GM12878 (cell line): Measurements from ENCODE around the gene PROCA1. TPM values are rescaled to one million over a fixed set of nuclear protein-coding genes. Genes with fewer than 3 reads are reported as not detected.

Experiments
- ATAC-seq: fragments of 200-7000 bp; cut with Tn5 transposase; 3 replicates; pipeline ENCODE4 v1.9.1; 2020; ENCODE audit warnings: mild to moderate bottlenecking, moderate library complexity
- BruUV-seq: library from RNA; stranded (reverse); fragments of 400-500 nt; replicated peaks from 2 replicates; lab custom pipeline; 2021; lab: Mats Ljungman, UMichigan
- CTCF ChIA-PET: fragments of 300-600 bp; sonication (Branson Sonifier 250); formaldehyde crosslinking; extraction: SDS; loops from one replicate; lab custom pipeline; 2021; ENCODE audit warnings: inconsistent platforms; lab: Yijun Ruan, JAX
- POLR2A ChIA-PET: fragments of 350-600 bp; formaldehyde crosslinking; extraction: SDS; loops from one replicate; lab custom pipeline; 2021; ENCODE audit warnings: inconsistent platforms; lab: Charles Lee
- RAD21 ChIA-PET: fragments of 300-600 bp; sonication (Branson Sonifier 250); formaldehyde crosslinking; loops from one replicate; lab custom pipeline; 2023; ENCODE audit warnings: antibody characterized with exemption; ENCODE audit not compliant: unreplicated experiment; lab: Charles Lee
- SMC1A ChIA-PET: fragments of 300-600 bp; sonication (Branson Sonifier 250); formaldehyde crosslinking; loops from one replicate; lab custom pipeline; 2023; ENCODE audit not compliant: unreplicated experiment, uncharacterized antibody; lab: Charles Lee
- DNase-seq: peaks from one replicate; pipeline ENCODE4 v3.0.0-alpha.2; 2011; ENCODE audit warnings: low read depth, low spot score
- FAIRE-seq: peaks from 3 replicates; lab custom pipeline; 2011; peaks lifted over from hg19 to GRCh38; lab: Jason Lieb, UNC
- H2AFZ ChIP-seq: 2 replicates; pipeline ENCODE4 v1.6.0; 2011; ENCODE audit warnings: low read depth, low read length, control low read depth; ENCODE audit not compliant: control insufficient read depth
- H3K27ac ChIP-seq: 2 replicates; pipeline ENCODE4 v1.5.1; 2011; ENCODE audit warnings: control low read depth; ENCODE audit not compliant: control insufficient read depth, insufficient read depth
- H3K27me3 ChIP-seq, 2 experiments: replicated peaks in 1 of 2; 2 replicates each; pipeline versions ENCODE4 v1.6.0 to v1.6.1; 2011; ENCODE audit warnings: low read length in 1 of 2; ENCODE audit not compliant: control insufficient read depth in 2 of 2, insufficient read depth in 2 of 2
- H3K36me3 ChIP-seq, 2 experiments: 2 replicates each; pipeline ENCODE4 v1.5.1; 2011; ENCODE audit warnings: low read length in 1 of 2; ENCODE audit not compliant: control insufficient read depth in 2 of 2, insufficient read depth in 2 of 2
- H3K4me1 ChIP-seq: 2 replicates; pipeline ENCODE4 v1.6.1; 2011; ENCODE audit warnings: mild to moderate bottlenecking, low read length, moderate library complexity, mixed read lengths; ENCODE audit not compliant: control insufficient read depth, insufficient read depth
- H3K4me2 ChIP-seq: 2 replicates; pipeline ENCODE4 v1.6.0; 2011; ENCODE audit warnings: control low read depth; ENCODE audit not compliant: control insufficient read depth, insufficient read depth
- H3K4me3 ChIP-seq: fragments of 200-600 bp; sonication (generic); 2 replicates; pipeline ENCODE4 v1.5.1; 2016
- H3K79me2 ChIP-seq: 2 replicates; pipeline ENCODE4 v1.6.0; 2011; ENCODE audit warnings: low read length; ENCODE audit not compliant: control insufficient read depth, insufficient read depth
- H3K9ac ChIP-seq: 2 replicates; pipeline ENCODE4 v1.8.0; 2011; ENCODE audit warnings: low read length, control low read depth, mixed read lengths; ENCODE audit not compliant: control insufficient read depth, insufficient read depth
- H3K9me3 ChIP-seq: replicated peaks from 3 replicates; pipeline ENCODE4 v1.5.1; 2011; ENCODE audit warnings: mild to moderate bottlenecking, low read length; ENCODE audit not compliant: control insufficient read depth, insufficient read depth
- H4K20me1 ChIP-seq: 2 replicates; pipeline ENCODE4 v1.6.0; 2011; ENCODE audit not compliant: control insufficient read depth, insufficient read depth
- EED ChIP-seq: sonication (generic); IDR thresholded peaks from 2 replicates; pipeline ENCODE4 v1.6.1; 2016; ENCODE audit warnings: antibody characterized with exemption, low read depth
- POLR2A ChIP-seq: IDR thresholded peaks from 2 replicates; pipeline ENCODE4 v1.6.1; 2011; ENCODE audit warnings: low read depth, mild to moderate bottlenecking, low read length
- SIN3A ChIP-seq: IDR thresholded peaks from 2 replicates; pipeline ENCODE4 v1.6.1; 2012; ENCODE audit warnings: low read depth, low read length, improper control_type of control experiment
- WGBS: methylation state at CpG from one replicate; pipeline ENCODE4 v1.1.6; 2016; ENCODE audit warnings: low lambda C conversion rate; ENCODE audit not compliant: insufficient replicate concordance, insufficient coverage; ENCODE audit errors: missing lambda C conversion rate; 5-methylcytosine and 5-hydroxymethylcytosine counted together
- in situ Hi-C: fragments of 300-500 bp; cut with MboI; formaldehyde crosslinking; loops from 9 replicates; pipeline ENCODE4 v1.14.3; 2018; ENCODE audit warnings: mixed read lengths
- intact Hi-C: fragments of 100-400 bp; cut with micrococcal nuclease; formaldehyde crosslinking; loops from one replicate; pipeline ENCODE4 v1.14.2; 2022; ENCODE audit not compliant: unreplicated experiment
- polyA plus RNA-seq, 11 experiments: library from polyadenylated mRNA; depleted of rRNA in 4 of 11; unstranded in 6 of 11; stranded (reverse) in 5 of 11; fragments of >200 nt; fragmentation: Nextera tagmentation in 4 of 11; fragmentation: Illumina TruSeq in 1 of 11; extraction: Ambion mirVana in 4 of 11; extraction: Trizol in 1 of 11; gene quantifications; 1 replicate in 1 of 11; 2 replicates in 10 of 11; pipeline versions ENCODE4 v1.2.1 to v1.2.3, GENCODE V29; 2011 to 2016; ENCODE audit warnings: inconsistent platforms in 2 of 11, missing spikeins in 2 of 11, low read depth in 1 of 11
- total RNA-seq, 4 experiments: library from RNA; depleted of rRNA in 3 of 4; stranded (reverse); fragments of >200 nt in 3 of 4; fragmentation: Illumina TruSeq in 1 of 4; extraction: Trizol in 1 of 4; gene quantifications; 2 replicates each; pipeline versions ENCODE4 v1.2.1 to v1.2.3, GENCODE V29; 2013 to 2021
- TF ChIP-seq, protein P1 (sequence below), 3 experiments: IDR thresholded peaks in 2 of 3; conservative IDR thresholded peaks in 1 of 3; 2 replicates each; pipeline ENCODE4 v1.5.1; 2011; ENCODE audit warnings: low read depth in 3 of 3, low read length in 3 of 3, mild to moderate bottlenecking in 3 of 3, control low read depth in 2 of 3, moderate library complexity in 2 of 3, inconsistent platforms in 1 of 3, mixed read lengths in 1 of 3; ENCODE audit not compliant: control insufficient read depth in 2 of 3, insufficient read depth in 1 of 3; ENCODE audit errors: extremely low read depth in 1 of 3

PROCA1 gene
- total and polyA plus RNA-seq, 10 of the 15 experiments (the other 5 are each of a cell fraction or from before 2014, with no cell fraction given), result 0.35 to 4.8 (median 1.4) TPM

DNA sequence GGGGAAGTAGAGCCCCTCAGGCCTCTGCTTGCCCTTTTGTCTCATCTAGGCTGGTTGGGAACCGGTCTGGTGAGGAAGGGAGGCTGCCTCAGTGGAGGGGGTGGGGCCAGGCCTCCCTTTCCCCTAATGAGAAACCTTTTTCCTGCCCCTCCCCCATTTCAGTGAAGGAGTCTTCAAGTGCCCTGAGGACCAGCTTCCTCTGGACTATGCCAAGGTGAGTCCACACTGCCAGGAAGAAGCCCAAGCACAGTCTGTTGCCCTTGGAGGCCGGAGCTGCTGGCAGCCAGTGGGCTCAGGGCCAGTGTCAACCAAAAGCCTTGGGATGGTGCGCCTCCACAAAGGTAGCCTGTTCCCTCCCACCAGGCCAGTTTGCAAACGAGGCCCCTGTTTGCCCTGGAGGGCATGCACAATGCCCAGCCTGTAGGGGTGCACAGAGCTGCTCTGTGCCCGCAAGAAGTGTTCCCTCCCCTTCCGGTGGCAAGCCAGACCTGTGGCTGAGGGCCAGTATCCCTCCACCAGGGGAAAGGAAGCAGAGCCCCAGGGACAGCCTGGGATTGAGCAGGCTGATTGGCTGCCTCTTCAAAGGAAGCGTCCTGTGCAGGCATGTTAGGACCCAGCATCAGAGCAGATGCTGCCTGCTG lies 35.5 kb upstream of the PROCA1 start:
- H3K27me3 ChIP-seq, result no peaks in the 10 kb centered on the region
- BruUV-seq, result no TSS peak
- in situ Hi-C loops (loop anchor here (25.0 kb wide), 1 partner anchor 1285 kb away; the partner anchor contains the start of gene KSR1), intact Hi-C loops (no loop called here)
- peaks cover 19% of the 10 kb centered on the region for H4K20me1 ChIP-seq
- H3K36me3 ChIP-seq, result peaks cover 30 to 32% of the 10 kb centered on the region in 2 experiments
- WGBS, result 52% methylated on average over 7 of the region's 7 CpGs
- ChIA-PET SMC1A (interaction anchor here (7.8 to 17.8 kb wide), 2 partner anchors 17 to 18 kb away, joined by 46 to 326 read pairs; partner anchors contain the start of genes NEK8 and TLCD1), CTCF (interaction anchor here (0.8 to 10.0 kb wide), 3 partner anchors 17 to 207 kb away, joined by 3 to 394 read pairs (median 32); partner anchors contain the start of genes NEK8, RPL23A and TLCD1), RAD21 (interaction anchor here (1.5 to 17.4 kb wide), 3 partner anchors 21 to 100 kb away, joined by 3 to 375 read pairs (median 5); partner anchors contain the start of genes NEK8 and TLCD1), POLR2A (interaction anchor here (1.2 to 15.2 kb wide), 3 partner anchors 16 to 95 kb away, joined by 3 to 485 read pairs (median 9); partner anchors contain the start of genes FAM222B, NEK8, RPL23A and TLCD1)
- H3K9ac ChIP-seq, result peak overlapping the region; percentile 98; the same call in 1 of the 2 replicates
- peak overlapping the region; percentile 92; the same call in 1 of the 2 replicates for H3K4me3 ChIP-seq
- peak overlapping the region; percentile 95; the same call in 1 of the 2 replicates for H3K27ac ChIP-seq
- no peak for DNase-seq
- H3K4me1 ChIP-seq, result peaks cover 39% of the 10 kb centered on the region
- peak overlapping the region; percentile 85 for H3K4me2 ChIP-seq
- TF ChIP-seq SIN3A (0 out of 2 replicates have a peak, but pooled peaks have one; percentile 3), EED (no peak), POLR2A (peak; percentile 33; the same call in 1 of the 2 replicates)
- TF ChIP-seq, protein P1, sequence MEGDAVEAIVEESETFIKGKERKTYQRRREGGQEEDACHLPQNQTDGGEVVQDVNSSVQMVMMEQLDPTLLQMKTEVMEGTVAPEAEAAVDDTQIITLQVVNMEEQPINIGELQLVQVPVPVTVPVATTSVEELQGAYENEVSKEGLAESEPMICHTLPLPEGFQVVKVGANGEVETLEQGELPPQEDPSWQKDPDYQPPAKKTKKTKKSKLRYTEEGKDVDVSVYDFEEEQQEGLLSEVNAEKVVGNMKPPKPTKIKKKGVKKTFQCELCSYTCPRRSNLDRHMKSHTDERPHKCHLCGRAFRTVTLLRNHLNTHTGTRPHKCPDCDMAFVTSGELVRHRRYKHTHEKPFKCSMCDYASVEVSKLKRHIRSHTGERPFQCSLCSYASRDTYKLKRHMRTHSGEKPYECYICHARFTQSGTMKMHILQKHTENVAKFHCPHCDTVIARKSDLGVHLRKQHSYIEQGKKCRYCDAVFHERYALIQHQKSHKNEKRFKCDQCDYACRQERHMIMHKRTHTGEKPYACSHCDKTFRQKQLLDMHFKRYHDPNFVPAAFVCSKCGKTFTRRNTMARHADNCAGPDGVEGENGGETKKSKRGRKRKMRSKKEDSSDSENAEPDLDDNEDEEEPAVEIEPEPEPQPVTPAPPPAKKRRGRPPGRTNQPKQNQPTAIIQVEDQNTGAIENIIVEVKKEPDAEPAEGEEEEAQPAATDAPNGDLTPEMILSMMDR (IDR thresholded peaks at IDR 0.05 in 2 of 3, conservative IDR thresholded peaks at IDR 0.05 in 1 of 3; ENCODE audit: control insufficient read depth in 2 of 3, extremely low read depth in 1 of 3, insufficient read depth in 1 of 3, low read depth in 3 of 3, low read length in 3 of 3), result no peak
- no peak overlapping the region for H2AFZ ChIP-seq
- no peaks in the 10 kb centered on the region for H3K9me3 ChIP-seq
- no peak for FAIRE-seq
- no peak for ATAC-seq
- peaks cover 76% of the 10 kb centered on the region for H3K79me2 ChIP-seq
